OCI-LY1 (cell line): ENCODE results near the gene YLPM1.

ENCODE experiments used
- H2AFZ ChIP-seq: fragments of 200-600 bp; sonication (generic), shearing (Covaris generic); 2 replicates; pipeline ENCODE4 v1.6.0; 2014; ENCODE audit warnings: antibody characterized with exemption, mild to moderate bottlenecking, low read length
- H3F3A ChIP-seq: fragments of 200-600 bp; sonication (generic), shearing (Covaris generic); 2 replicates; pipeline ENCODE4 v1.6.0; 2014; ENCODE audit warnings: mild to moderate bottlenecking, antibody characterized with exemption, low read length, moderate library complexity; ENCODE audit not compliant: insufficient read depth
- H3K27ac ChIP-seq: fragments of 200-600 bp; sonication (generic); 2 replicates; pipeline ENCODE4 v1.5.1; 2014; ENCODE audit warnings: low read length, mixed run types, mild to moderate bottlenecking, low read depth; ENCODE audit not compliant: poor library complexity, severe bottlenecking
- H3K27me3 ChIP-seq: fragments of 200-600 bp; sonication (generic); 2 replicates; pipeline ENCODE4 v1.6.0; 2014; ENCODE audit warnings: antibody characterized with exemption, mild to moderate bottlenecking, low read length, moderate library complexity; ENCODE audit not compliant: insufficient read depth
- H3K36me3 ChIP-seq: fragments of 200-600 bp; sonication (generic); 2 replicates; pipeline ENCODE4 v1.6.1; 2014; ENCODE audit warnings: mild to moderate bottlenecking, antibody characterized with exemption, low read length, moderate library complexity, mixed read lengths; ENCODE audit not compliant: insufficient read depth
- H3K4me1 ChIP-seq: fragments of 200-600 bp; sonication (generic); 2 replicates; pipeline ENCODE4 v1.5.1; 2014; ENCODE audit warnings: mild to moderate bottlenecking, low read length, moderate library complexity; ENCODE audit not compliant: insufficient read depth, severe bottlenecking
- H3K4me2 ChIP-seq: fragments of 200-600 bp; sonication (generic), shearing (Covaris generic); 2 replicates; pipeline ENCODE4 v1.6.1; 2014; ENCODE audit warnings: low read length
- H3K4me3 ChIP-seq: fragments of 200-600 bp; sonication (generic); 2 replicates; pipeline ENCODE4 v1.5.1; 2014; ENCODE audit warnings: low read length, low read depth, mild to moderate bottlenecking, mixed read lengths; ENCODE audit not compliant: poor library complexity, severe bottlenecking
- H3K79me2 ChIP-seq: fragments of 200-600 bp; shearing (Covaris generic); 2 replicates; pipeline ENCODE4 v1.6.1; 2016; ENCODE audit warnings: mixed run types, low read length, mixed read lengths; ENCODE audit not compliant: insufficient read depth
- H3K9ac ChIP-seq: fragments of 200-600 bp; sonication (generic), shearing (Covaris generic); 2 replicates; pipeline ENCODE4 v1.6.1; 2014; ENCODE audit warnings: mild to moderate bottlenecking, low read length, mixed read lengths
- H3K9me2 ChIP-seq: fragments of 200-600 bp; sonication (generic), shearing (Covaris generic); 2 replicates; pipeline ENCODE4 v1.6.1; 2014; ENCODE audit warnings: low read depth, mild to moderate bottlenecking, low read length, mixed read lengths
- H3K9me3 ChIP-seq: fragments of 200-600 bp; shearing (Covaris generic); 2 replicates; pipeline ENCODE4 v1.6.1; 2014; ENCODE audit warnings: low read length, mixed read lengths
- H4K20me1 ChIP-seq: fragments of 200-600 bp; sonication (generic), shearing (Covaris generic); 2 replicates; pipeline ENCODE4 v1.6.0; 2016; ENCODE audit warnings: mild to moderate bottlenecking, low read length; ENCODE audit not compliant: insufficient read depth
- CTCF ChIP-seq: fragments of 200-600 bp; sonication (generic), shearing (Covaris generic); IDR thresholded peaks from 2 replicates; pipeline ENCODE4 v1.5.1; 2017; ENCODE audit warnings: mild to moderate bottlenecking, antibody characterized with exemption, low read length, moderate library complexity, mixed read lengths
- EZH2 ChIP-seq: fragments of 200-600 bp; sonication (generic), shearing (Covaris generic); IDR thresholded peaks from 2 replicates; pipeline ENCODE4 v1.8.0; 2017; ENCODE audit warnings: borderline replicate concordance, mixed run types, mild to moderate bottlenecking, antibody characterized with exemption, low read length, moderate library complexity, mixed read lengths

YLPM1 gene

GRCh38 chr14:74821267-74821915 is 58.3 kb downstream of the YLPM1 start:
- Histone ChIP-seq H3K27me3 (no peaks in the 10 kb centered on the region), H4K20me1 (no peaks in the 10 kb centered on the region), H3K4me2 (no peak overlapping the region), H3K79me2 (no peaks in the 10 kb centered on the region), H3K9me3 (no peaks in the 10 kb centered on the region), H3K27ac (no peak overlapping the region), H3K36me3 (peaks cover 80% of the 10 kb centered on the region), H3F3A (no peaks in the 10 kb centered on the region), H3K4me1 (no peaks in the 10 kb centered on the region), H3K9ac (no peak overlapping the region), H3K9me2 (no peaks in the 10 kb centered on the region), H3K4me3 (no peak overlapping the region), H2AFZ (no peak overlapping the region)
- no peak for TF ChIP-seq CTCF
- no peak for TF ChIP-seq EZH2

GRCh38 chr14:74824997-74825396 is 61.9 kb downstream of the YLPM1 start:
- Histone ChIP-seq H3K9me2 (no peaks in the 10 kb centered on the region), H3K9me3 (no peaks in the 10 kb centered on the region), H3K27me3 (no peaks in the 10 kb centered on the region), H3K27ac (no peak overlapping the region), H3K9ac (no peak overlapping the region), H3K4me1 (no peaks in the 10 kb centered on the region), H3K4me3 (no peak overlapping the region), H3K79me2 (no peaks in the 10 kb centered on the region), H2AFZ (no peak overlapping the region), H3K36me3 (peaks cover 73% of the 10 kb centered on the region), H3F3A (no peaks in the 10 kb centered on the region), H3K4me2 (no peak overlapping the region), H4K20me1 (no peaks in the 10 kb centered on the region)
- TF ChIP-seq CTCF (no peak), EZH2 (no peak)

- Histone ChIP-seq H3K36me3 (peaks cover 73% of the 10 kb centered on the region), H3K9ac (no peak overlapping the region), H3K27me3 (no peaks in the 10 kb centered on the region), H3F3A (no peaks in the 10 kb centered on the region), H3K4me1 (no peaks in the 10 kb centered on the region), H3K4me3 (no peak overlapping the region), H3K27ac (no peak overlapping the region), H3K79me2 (no peaks in the 10 kb centered on the region), H3K9me2 (no peaks in the 10 kb centered on the region), H3K4me2 (no peak overlapping the region), H3K9me3 (no peaks in the 10 kb centered on the region), H2AFZ (no peak overlapping the region), H4K20me1 (no peaks in the 10 kb centered on the region)
- TF ChIP-seq EZH2 (no peak), CTCF (no peak)
Measured at GRCh38 chr14:74826574-74826973, 63.5 kb downstream of the YLPM1 start.
